HUDEP-2 (cell line): ENCODE measurements around the gene SETBP1.

Source experiments
- DNase-seq, 76 experiments: peaks; one replicate each; lab custom pipeline; 2025; ENCODE audit not compliant: unreplicated experiment in 76 of 76; lab: John Stamatoyannopoulos, UW

SETBP1 gene

DNA sequence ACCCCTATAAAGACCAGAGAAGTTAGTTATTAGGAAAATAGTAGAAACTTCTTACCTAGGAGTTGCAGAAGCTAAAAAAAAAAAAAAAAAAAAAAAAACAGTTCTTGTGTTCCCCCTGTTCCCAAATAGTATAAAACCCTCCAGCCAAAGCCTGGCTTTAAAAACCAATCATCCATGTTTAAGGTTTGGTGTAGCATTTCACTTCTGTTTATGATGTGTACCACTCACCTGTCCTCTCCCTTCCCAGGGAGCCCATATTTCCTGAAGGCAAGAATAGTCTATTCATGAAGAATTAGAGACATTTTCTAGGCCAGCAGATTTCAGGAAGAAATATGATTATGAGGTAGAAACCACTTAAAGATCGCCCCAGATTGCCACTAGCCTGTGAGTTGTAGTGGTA, 273.6 kb downstream of the SETBP1 start:
- no peak for DNase-seq

DNA sequence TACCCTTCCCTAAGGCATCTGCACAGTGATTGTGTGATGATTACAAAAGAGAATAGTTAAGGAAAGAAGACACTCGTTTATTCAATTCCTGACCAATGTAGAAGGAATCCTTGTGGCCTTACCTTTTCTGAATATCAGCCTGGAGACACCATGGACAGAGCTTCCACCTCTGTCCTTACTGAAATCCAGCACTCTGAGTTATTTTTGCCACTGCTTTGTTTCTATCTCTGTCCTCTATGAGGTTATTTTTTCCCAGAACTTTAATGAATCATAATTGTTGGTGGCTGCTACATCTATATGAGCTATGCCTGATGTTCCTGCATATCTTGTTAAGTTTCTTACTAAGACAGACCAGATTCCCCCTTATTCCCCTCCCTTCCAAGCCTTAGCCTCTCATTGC, 275.1 kb downstream of the SETBP1 start:
- DNase-seq: no peak

DNA sequence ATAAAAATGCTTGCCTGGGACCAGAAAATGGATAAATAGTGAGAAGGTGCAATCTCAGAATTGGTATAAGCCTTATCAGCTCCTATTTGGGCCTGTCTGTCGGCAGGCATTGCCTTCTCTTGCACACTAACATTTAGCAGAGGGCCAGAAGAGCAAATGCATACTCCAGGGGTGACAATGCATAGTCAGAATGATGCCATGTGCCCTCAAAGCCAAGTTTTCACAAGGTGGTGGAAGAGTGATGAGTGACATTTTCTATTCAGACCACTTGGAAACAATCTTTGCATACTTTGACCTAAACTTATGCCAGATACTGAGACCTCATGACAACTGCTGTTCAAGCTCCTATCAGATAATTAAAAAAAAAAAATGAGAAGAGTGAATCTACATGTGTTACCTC, 276.3 kb downstream of the SETBP1 start:
- DNase-seq: no peak

DNA sequence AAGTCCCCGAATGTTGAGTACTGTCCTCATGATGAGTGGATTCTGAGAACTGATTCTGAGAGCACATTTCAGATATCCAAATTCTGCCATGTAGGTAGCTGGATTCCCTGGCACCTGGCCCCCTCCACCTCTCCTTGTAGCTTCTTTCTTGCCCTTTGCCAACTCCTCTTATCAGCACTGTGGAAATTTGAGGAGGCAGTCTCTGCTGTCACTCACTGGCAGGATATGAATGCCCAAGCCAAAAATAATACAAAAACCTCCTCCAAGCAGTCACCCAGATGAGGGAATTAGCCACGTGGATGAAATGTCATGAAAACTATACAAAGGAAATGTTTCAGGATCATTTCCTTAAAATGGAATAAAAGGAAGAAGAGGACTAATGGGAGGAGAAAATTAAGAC, 276.8 kb downstream of the SETBP1 start:
- DNase-seq: no peak

DNA sequence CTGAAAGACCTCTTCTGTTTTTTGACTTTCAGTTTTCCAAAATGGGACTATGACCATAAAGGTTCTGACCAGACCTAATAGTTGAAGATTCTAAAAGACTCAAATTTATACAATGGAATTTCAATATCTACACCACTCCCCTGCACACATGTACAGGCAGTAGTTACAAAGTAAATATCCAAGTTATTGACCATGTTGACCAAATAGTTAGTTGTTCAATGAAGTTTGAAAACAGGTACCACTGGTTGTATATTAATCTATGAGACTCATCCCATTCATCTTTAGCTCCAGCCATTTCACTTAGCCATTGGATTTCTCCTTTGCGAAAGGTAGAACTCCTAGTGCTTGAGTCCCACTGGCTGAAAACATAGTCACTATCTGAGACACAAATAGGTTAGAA, 277.4 kb downstream of the SETBP1 start:
- no peak for DNase-seq

DNA sequence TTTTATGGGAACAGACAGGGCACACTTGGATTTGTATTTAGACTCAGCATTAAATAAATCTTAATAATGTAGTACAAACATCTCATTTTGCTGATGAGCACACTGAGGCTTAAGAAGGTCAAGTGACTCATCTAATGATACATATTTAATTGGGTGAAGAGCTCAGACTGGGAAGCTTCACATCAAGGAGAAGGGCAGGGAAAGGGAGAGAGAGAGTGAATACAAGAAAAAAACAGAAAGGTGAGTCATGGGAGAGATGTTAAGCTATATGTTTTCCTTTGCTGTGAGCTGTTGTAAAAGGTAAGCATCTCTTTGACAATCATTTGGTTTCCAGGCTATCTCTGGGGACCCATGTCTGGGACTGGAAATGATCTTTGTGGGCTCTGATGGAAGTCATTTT, 277.8 kb downstream of the SETBP1 start:
- no peak for DNase-seq

DNA sequence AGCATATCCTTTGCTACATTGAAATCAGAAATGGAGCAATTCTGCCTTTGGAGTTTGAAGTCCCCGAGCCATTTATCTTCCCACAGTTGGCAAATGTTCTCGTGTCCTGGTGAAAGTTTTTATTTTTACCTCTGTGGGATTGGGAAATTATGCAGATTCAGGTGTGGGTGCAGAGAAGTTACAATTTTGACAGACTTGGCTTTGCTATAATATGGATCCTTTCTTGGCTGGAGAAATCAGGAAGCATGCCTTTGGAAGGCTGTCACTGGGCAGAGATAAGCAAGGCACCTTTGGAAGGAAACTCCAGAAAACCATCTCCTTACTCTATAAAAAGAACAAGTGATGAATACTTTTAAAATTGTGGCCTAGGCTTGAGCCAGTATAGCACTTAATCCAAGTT, 278.3 kb downstream of the SETBP1 start:
- no peak for DNase-seq

DNA sequence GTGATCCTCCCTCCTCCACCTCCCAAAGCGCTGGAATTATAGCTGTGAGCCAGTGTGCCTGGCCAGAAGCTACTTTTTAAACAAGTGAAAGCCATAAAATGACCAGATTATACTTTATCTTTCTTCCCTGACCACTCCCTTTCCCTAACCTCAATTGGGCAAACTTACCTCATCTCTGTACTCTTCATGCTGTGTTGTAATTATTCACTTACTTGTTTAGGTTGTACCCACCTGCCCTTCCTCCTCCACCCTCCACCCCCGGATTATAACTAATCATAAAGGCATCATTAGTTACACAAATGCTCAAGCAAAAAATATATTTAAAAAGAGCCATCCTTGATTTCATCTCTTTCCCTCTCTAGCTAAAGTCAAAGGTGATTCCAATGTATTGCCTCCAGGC, 279.9 kb downstream of the SETBP1 start:
- no peak for DNase-seq

DNA sequence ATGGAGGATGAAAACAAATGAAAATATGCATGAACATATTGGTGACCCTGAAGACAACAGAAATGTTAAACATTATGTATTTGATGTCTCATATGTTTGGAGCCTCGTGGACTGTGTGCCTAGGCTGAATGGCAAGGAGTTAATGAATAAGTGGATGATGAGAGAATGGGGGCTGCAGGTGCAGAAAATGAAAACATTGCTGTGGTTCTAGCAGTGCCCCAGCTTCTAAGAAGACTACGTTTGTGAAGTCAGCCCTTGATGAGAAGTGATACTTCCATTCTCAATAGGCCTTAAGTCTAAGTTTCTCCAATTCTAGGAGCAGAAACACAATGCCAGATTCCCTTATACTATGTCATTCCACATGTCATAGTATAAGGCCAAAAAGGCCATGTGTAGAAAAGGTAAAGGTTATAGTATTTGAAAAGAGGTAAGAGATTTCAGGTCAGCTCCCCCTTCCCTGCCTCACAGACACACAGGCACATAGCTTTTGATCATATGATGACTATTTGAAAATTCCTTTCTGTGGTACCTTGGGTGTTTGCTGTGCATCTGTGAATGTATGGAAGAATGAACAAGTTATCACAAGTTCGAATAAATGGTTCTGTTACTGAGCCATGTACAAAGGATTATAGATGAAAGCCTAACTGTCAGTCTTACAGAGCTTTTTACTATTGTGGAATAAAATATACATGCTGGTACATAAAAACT, 280.8 kb downstream of the SETBP1 start:
- DNase-seq: no peak

DNA sequence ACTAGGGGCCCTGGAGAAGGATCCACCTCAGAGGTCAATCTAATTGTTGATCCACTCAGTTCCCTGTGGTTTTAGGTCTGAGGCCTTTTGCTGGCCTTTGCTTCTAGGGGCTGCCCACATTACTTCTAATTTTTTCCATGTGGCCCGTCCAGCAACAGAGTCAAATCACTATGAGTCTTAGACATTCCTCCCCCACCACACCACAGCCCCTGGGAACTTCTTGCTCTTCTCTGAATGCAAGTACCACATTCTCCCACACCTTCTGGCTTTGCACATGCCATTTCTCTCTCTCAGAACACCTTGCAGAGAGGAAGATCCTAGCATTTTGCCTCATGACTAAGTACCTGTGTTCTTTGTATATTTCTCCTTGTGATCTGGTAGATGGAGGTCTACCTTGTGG, 286.9 kb downstream of the SETBP1 start:
- DNase-seq: no peak

DNA sequence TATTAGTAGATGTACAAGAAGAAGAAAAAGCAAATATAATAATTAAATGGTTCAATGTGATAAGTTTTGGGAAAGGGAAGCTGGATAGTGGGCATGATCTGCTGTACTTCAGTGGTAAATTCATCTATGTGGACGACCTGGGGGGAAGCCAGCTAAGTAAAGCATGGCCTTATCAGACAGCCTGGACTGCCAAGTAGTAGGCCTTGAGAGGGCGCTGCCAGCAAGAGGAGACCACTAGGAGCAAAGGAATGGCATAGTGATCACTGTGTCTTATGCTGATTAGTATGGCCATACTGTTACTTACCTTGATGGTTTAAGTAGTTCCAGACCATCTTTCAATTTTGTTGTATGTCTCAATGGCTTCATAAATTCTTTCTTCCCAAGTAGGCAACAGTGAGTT, 287.6 kb downstream of the SETBP1 start:
- peak in 8 of 76 experiments; percentile 3 to 25 (median 14) for DNase-seq

DNA sequence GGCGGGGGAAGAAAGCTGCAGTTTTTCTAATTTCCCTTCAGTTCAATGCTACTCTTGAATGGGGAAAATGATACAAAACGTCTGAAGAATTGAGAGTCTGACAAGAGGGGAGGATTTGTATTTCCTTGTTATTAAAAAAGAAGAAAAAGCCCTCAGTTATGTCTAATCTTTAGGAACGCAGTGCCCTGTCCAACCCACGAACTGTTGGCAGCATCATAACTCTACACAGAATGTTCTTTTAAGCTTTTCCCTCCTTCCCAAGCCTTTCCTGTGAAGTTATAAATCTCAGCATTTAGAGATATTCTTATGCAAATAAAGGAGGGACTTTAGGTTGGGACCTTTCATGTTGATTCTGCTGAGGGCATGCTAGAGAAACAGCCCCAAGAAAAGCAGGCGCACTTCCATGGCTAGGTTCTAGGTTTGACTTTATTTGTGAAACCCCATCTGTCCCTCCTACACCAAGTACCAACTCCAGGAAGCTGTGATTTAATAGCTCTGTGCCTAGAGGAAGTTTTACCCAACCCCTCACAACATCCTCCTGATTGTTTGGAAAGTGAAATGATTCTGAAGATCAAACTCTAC, 288.6 kb downstream of the SETBP1 start:
- no peak for DNase-seq

DNA sequence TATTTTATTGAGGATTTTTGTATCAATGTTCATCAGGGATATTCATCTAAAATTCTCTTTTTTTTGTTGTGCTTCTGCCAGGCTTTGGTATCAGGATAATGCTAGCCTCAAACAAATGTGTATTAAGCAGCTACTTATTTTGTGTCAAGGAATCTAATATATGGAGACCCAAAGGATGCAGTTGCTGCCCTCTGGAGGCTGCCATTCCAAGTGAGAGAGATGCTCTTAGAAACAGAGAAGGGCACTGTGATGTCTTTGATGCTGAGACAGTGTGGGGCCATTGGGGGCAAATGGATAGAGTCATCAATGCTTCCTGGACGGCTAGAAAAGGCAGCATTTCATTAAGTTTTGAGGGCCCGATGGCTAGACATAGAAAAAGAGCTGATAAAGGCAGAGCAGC, 292.6 kb downstream of the SETBP1 start:
- no peak for DNase-seq

DNA sequence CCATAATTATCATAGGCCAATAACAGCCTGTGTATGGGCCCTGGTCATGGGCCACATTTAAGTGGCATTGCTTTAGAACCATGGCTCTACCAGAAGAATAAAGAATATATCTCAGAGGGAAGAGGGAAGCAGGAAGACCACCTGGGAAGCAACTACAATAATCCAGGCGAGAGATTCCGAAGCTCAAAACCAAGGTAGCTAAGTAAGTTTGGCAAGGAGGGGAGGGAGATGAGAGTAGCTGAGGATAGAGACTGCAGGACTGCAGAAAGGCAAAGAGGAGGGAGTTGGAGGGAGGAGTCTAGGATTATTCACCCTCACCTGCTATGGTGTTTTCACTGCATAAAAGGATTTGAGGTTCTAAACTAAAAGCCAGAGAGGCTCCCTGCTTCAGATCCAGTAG, 293.5 kb downstream of the SETBP1 start:
- no peak for DNase-seq

DNA sequence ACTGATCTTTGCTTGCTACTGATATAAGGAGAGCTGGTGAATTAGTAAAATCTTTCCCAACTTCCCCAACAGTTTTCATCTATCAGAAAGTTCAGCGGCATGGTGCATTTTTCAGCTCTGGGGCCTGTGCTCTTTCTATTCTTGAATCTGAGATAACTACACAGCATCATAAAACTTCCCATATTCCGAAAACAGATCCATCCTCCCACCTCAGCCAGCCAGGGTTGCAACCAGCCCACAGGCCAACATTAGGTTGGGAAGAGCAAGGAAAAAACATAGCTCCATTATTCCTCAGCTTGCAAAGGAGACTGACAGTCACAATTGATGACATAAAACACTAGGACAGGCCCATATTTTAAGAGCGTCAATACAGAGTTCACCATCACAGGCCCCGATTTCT, 297.2 kb downstream of the SETBP1 start:
- no peak for DNase-seq

DNA sequence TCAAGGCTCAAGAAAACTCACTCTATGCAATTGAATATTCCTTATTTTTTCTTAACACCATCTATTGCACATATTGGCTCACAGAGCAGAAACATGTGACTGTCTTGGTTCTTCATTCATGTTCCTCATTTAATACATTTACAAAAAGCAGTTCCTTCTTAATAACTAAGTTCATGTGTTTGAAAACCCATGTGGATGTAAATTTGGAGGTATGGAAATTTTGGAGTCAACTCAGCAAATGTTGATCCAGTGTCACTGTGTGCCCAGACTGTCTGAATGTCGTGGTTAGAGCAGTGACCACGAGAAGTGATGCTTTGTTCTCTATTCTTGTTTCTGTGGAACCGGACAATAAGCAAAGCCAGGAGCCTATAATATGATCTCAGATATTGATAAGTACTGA, 299.1 kb downstream of the SETBP1 start:
- no peak for DNase-seq

DNA sequence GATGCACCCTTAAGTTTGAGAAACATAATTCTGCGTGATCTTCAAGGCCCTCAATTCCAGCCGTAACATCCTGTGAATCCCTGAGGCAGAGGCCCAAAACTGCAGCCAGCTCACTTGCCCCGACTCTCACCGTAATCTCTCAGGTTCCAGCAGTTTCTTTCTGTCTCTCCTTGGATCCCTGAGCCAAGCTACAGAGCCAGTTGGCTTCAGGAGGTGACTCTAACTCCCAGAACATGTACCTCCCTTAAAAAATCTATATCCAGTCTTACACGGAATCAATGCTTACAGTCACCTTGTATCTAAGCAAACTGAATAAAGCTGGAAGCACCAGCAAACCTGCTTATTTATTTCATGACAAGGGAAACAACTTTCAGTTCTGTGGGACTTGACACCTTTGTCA, 300.4 kb downstream of the SETBP1 start:
- DNase-seq: no peak

DNA sequence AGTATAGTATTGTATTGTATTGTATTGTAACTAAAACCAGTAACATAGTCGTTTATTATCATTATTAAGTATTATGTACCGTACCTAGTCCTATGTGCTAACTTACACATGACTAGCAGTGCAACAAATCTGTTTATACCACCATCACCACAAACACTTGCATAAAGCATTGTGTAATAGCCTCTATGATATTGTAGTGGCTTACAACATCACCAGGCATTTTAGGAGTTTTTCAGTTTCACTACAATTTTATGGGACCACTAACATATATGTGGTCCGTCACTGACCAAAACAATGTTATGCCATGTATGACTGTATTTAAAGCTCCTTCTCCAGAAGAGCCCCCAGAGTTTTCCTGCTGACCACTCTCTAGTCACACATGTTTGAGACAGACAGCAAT, 306.2 kb downstream of the SETBP1 start:
- DNase-seq: no peak

DNA sequence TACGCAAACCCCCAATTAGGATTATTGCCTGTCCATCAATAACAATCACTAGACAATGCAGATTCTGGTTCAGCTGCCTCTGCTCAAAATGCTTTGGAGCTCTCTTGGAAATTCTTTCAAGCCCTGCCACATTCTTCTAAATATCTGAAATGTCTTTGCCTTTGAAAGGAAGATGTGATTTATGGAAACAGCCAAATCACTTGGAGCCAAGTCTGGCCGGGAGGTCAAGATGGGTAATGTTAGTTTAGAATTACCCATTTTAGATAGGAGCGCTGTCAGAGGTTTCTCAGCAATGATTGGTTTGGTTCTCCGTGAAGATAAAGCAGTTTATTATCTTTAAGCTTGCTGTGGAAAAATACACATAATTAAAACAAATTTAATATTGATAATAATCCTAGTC, 306.7 kb downstream of the SETBP1 start:
- DNase-seq: no peak

DNA sequence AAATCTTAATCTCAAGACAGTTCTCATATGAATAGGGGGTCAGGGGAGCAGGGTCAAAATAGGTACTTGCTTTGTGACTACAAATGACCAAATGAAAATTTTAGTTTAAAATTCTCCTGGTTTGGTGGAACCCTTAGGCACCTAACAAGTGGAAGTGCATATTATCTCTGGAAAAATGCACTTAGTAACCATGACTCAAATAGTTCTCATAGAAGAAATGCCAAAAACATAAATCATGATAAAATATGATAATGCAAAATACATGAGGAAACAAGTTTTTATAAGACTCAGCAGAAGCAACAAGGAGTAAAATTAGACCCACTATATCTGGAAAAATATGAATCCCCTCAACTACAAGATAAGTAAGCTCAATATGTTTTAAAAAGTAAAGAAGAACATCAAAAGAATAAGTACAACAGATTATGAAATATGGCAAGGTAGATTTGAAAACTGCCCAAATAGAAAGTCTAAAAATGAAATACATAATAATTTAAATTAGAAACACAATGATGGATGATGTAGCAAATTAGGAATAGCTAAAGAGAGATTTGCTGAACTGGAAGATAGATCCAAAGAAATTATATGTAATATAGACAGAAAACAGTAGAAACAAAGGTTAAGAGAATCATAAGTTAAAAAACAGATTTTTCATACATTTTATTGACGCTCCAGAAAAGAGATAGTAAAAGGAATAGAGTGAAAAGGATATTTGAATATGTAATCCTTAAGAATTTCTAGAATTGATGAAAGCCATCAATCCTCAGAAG, 308.3 kb downstream of the SETBP1 start:
- no peak for DNase-seq

DNA sequence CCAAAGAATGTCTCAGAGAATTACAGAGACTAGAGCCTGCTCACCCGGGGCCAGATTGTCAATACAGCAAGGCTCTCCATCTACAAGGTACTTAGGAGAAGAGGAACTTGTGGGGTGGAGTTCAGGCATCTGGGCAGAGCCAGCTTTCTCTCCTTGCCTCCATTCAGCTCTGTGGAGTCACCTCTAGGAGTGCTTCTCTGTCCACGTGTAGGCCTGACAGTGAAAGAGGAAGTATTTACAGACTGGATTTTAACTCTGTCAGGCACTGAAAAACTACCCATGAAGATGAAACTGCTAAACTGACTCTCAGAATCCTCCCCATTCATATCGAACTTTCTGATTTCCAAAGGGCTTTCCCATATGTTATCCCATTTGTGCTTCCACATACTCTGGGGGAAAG, 315.6 kb downstream of the SETBP1 start:
- no peak for DNase-seq

DNA sequence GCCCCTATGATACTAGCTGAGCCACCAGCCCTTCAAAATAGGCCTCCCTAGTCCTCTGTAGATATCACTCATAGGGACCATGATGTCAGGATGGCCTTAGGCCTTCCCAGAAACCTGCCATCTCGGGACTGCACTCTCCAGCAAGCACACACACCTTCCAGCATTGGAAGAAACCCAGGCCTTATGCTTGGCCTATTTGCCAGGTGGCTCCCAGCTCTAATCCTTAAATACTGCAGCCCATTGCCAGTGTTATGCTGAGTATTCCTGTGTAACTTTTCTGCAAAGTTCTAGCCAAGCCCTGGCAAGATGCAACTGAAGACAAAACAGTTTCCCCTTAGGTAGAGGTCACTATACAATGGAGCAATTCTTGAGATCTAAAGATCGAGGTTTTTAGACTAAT, 316.5 kb downstream of the SETBP1 start:
- no peak for DNase-seq
